Measurements from ENCODE around the gene SPAG7. TPM values are rescaled to one million over a fixed set of nuclear protein-coding genes. Genes with fewer than 3 reads are reported as not detected.

SPAG7 gene
- polyA plus RNA-seq, 1 donor (not counting 4 experiments of a cell fraction or from before 2014, with no cell fraction given): 65.7 TPM

DNA sequence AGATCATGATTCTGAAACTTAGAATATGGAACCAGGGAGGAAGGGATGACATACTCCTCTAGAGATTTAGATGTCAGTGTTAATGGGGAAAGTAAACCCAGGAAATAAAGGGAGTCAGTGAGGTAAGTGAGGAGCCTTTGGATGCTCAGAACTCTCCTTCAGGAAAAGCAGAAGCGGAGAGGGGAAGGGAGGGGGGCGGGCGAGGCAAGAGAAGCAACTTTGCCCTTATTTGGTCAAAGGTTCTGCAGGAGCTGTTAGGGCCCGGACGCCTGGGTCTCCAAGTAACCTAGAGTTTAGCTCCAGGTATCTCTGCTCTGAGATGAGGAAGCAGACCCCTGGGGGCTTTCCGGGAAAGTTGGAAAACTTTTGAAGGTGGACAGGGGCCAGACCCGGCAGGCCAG, 20.6 kb downstream of the SPAG7 start:
- no peaks in the 10 kb centered on the region for H3K27me3 ChIP-seq (ENCODE audit: control insufficient read depth, extremely low read depth, insufficient read depth, low read length)
- FAIRE-seq: no peak
- H3K4me1 ChIP-seq (ENCODE audit: control insufficient read depth, extremely low read depth, insufficient read depth, low read length): peaks cover 35% of the 10 kb centered on the region
- peak overlapping the region; percentile 96 to 99 (median 97) for H3K4me3 ChIP-seq (ENCODE audit: control insufficient read depth in 2 of 3, extremely low read depth in 1 of 3, insufficient read depth in 2 of 3, low read depth in 1 of 3, low read length in 3 of 3)
- H3K9me1 ChIP-seq (ENCODE audit: control insufficient read depth, extremely low read depth, insufficient read depth, low read length): no peaks in the 10 kb centered on the region
- no peak for TF ChIP-seq EZH2 (IDR thresholded peaks at IDR 0.05; ENCODE audit: low read length)
- no peak for TF ChIP-seq CTCF (optimal IDR thresholded peaks at IDR 0.05 in 1 of 3, IDR thresholded peaks at IDR 0.05 in 1 of 3, conservative IDR thresholded peaks at IDR 0.05 in 1 of 3; ENCODE audit: extremely low read depth in 1 of 3, insufficient read depth in 2 of 3, low read length in 3 of 3)
- DNase-seq (ENCODE audit: low read depth, low spot score): no peak
- H3K9me3 ChIP-seq (ENCODE audit: control insufficient read depth, low read depth, low read length): no peaks in the 10 kb centered on the region
- peaks cover 27 to 34% of the 10 kb centered on the region in 2 experiments for H3K36me3 ChIP-seq (ENCODE audit: control insufficient read depth in 2 of 2, extremely low read depth in 1 of 2, insufficient read depth in 2 of 2, low read length in 2 of 2)
- peak overlapping the region; percentile 89 for H3K27ac ChIP-seq (ENCODE audit: control insufficient read depth, insufficient read depth, low read length)
- no peak overlapping the region for H2AFZ ChIP-seq (ENCODE audit: control insufficient read depth, low read length)
- H3K9ac ChIP-seq (ENCODE audit: control insufficient read depth, extremely low read depth, insufficient read depth, low read length): peak overlapping the region; percentile 94
- peaks cover 46% of the 10 kb centered on the region for H3K79me2 ChIP-seq (ENCODE audit: control insufficient read depth, insufficient read depth, low read length)
- H4K20me1 ChIP-seq (ENCODE audit: control insufficient read depth, extremely low read depth, insufficient read depth, low read length): peaks cover 15% of the 10 kb centered on the region
- peak overlapping the region; percentile 100 for H3K4me2 ChIP-seq (ENCODE audit: control insufficient read depth, extremely low read depth, insufficient read depth, low read depth, low read length)
- dilution Hi-C loops (cut with MboI; ENCODE audit: extremely low pct_ligation_motif_present, low sequenced_read_pairs): loop anchor here (10.0 kb wide), 1 partner anchor 58 kb away; no protein-coding TSS in a partner anchor

- Histone ChIP-seq H3K4me1 (ENCODE audit: control insufficient read depth, extremely low read depth, insufficient read depth, low read length) (peaks cover 40% of the 10 kb centered on the region), H3K36me3 (ENCODE audit: control insufficient read depth in 2 of 2, extremely low read depth in 1 of 2, insufficient read depth in 2 of 2, low read length in 2 of 2) (peaks cover 27 to 34% of the 10 kb centered on the region in 2 experiments), H3K79me2 (ENCODE audit: control insufficient read depth, insufficient read depth, low read length) (peaks cover 52% of the 10 kb centered on the region), H4K20me1 (ENCODE audit: control insufficient read depth, extremely low read depth, insufficient read depth, low read length) (peaks cover 15% of the 10 kb centered on the region), H3K9ac (ENCODE audit: control insufficient read depth, extremely low read depth, insufficient read depth, low read length) (peak overlapping the region; percentile 94), H3K27ac (ENCODE audit: control insufficient read depth, insufficient read depth, low read length) (peak overlapping the region; percentile 89), H3K9me1 (ENCODE audit: control insufficient read depth, extremely low read depth, insufficient read depth, low read length) (no peaks in the 10 kb centered on the region), H3K27me3 (ENCODE audit: control insufficient read depth, extremely low read depth, insufficient read depth, low read length) (no peaks in the 10 kb centered on the region), H3K4me3 (ENCODE audit: control insufficient read depth in 2 of 3, extremely low read depth in 1 of 3, insufficient read depth in 2 of 3, low read depth in 1 of 3, low read length in 3 of 3) (peak overlapping the region; percentile 96 to 99 (median 97)), H3K9me3 (ENCODE audit: control insufficient read depth, low read depth, low read length) (no peaks in the 10 kb centered on the region), H2AFZ (ENCODE audit: control insufficient read depth, low read length) (no peak overlapping the region), H3K4me2 (ENCODE audit: control insufficient read depth, extremely low read depth, insufficient read depth, low read depth, low read length) (peak overlapping the region; percentile 100)
- TF ChIP-seq EZH2 (IDR thresholded peaks at IDR 0.05; ENCODE audit: low read length): no peak
- no peak for TF ChIP-seq CTCF (optimal IDR thresholded peaks at IDR 0.05 in 1 of 3, IDR thresholded peaks at IDR 0.05 in 1 of 3, conservative IDR thresholded peaks at IDR 0.05 in 1 of 3; ENCODE audit: extremely low read depth in 1 of 3, insufficient read depth in 2 of 3, low read length in 3 of 3)
- dilution Hi-C loops (cut with MboI; ENCODE audit: extremely low pct_ligation_motif_present, low sequenced_read_pairs): loop anchor here (10.0 kb wide), 1 partner anchor 58 kb away; no protein-coding TSS in a partner anchor
- DNase-seq (ENCODE audit: low read depth, low spot score): no peak
- FAIRE-seq: no peak
These were observed 21.2 kb downstream of the SPAG7 start for GRCh38 chr17:4946312-4946976.

Data from keratinocyte (primary cell).